Bronchial epithelial cell (primary cell): Measurements from ENCODE around the gene MME. TPM values are rescaled to one million over a fixed set of nuclear protein-coding genes. Genes with fewer than 3 reads are reported as not detected.

ENCODE experiments used
- DNase-seq: peaks from one replicate; pipeline ENCODE4 v3.0.0-alpha.2; 2010; ENCODE audit warnings: low read depth
- FAIRE-seq: peaks from 2 replicates; lab custom pipeline; 2011; peaks lifted over from hg19 to GRCh38; lab: Jason Lieb, UNC
- H3K27me3 ChIP-seq: 2 replicates; pipeline ENCODE4 v1.5.1; 2011; ENCODE audit warnings: low read length; ENCODE audit not compliant: control insufficient read depth, insufficient read depth
- H3K36me3 ChIP-seq: 2 replicates; pipeline ENCODE4 v1.5.1; 2011; ENCODE audit warnings: low read length; ENCODE audit not compliant: control insufficient read depth, insufficient read depth
- H3K4me3 ChIP-seq: 2 replicates; pipeline ENCODE4 v1.5.1; 2011; ENCODE audit warnings: mild to moderate bottlenecking, low read depth, low read length, control low read depth
- CTCF ChIP-seq: IDR thresholded peaks from 2 replicates; pipeline ENCODE4 v1.5.1; 2011; ENCODE audit warnings: mild to moderate bottlenecking, moderate library complexity, low read length, control low read depth, inconsistent platforms; ENCODE audit not compliant: insufficient read depth, severe bottlenecking
- total RNA-seq: library from RNA; depleted of rRNA; stranded (reverse); fragments of >200 nt; gene quantifications from 2 replicates; pipeline ENCODE4 v1.2.1, GENCODE V29; 2014

MME gene
- total RNA-seq, 1 donor from 2014 or later, result 25.3 TPM

DNA sequence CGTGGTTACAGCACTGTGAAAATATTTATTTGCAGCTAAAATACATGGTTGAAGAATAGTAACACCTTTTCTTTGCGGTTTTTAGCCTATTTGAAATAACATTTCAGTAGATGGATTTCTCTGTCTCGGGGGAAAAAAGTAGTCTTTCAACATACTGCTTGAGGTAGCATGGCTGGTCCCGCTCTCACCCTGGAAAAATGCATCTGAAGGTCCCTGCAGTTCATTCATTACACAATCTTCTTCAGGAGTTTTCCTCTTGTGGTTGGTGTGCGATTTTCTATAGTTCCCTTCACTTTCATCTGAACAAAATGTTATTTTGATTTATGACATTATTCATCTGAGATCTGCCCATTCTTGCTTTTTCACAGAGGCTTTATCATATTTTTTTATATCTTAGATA, 137.5 kb downstream of the MME start:
- Histone ChIP-seq H3K4me3 (no peak overlapping the region), H3K27me3 (no peaks in the 10 kb centered on the region), H3K36me3 (no peaks in the 10 kb centered on the region)
- no peak for TF ChIP-seq CTCF
- DNase-seq (peak; percentile 7), FAIRE-seq (no peak)

DNA sequence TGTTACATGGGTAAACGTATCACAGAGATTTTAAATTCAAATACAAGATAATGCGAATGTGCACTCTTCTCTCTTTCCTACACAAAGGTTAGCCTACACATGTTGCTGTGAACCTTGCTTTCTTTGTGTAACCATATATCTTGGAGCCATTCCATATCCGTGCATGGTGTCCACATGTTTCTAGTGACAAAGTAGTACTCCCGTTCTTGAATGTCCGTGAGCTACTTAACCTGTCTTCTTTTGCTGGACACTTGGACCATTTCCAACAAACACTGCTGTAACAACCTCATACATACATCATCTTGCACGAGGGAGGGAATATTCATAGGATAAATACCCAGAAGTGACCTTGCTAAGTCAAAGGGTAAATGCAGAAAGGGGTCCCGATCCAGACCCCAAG, 138.3 kb downstream of the MME start:
- Histone ChIP-seq H3K27me3 (no peaks in the 10 kb centered on the region), H3K36me3 (no peaks in the 10 kb centered on the region), H3K4me3 (no peak overlapping the region)
- no peak for TF ChIP-seq CTCF
- DNase-seq, result no peak
- FAIRE-seq, result no peak

- H3K27me3 ChIP-seq, result no peaks in the 10 kb centered on the region
- H3K36me3 ChIP-seq, result no peaks in the 10 kb centered on the region
- FAIRE-seq, result no peak
- no peak overlapping the region for H3K4me3 ChIP-seq
- DNase-seq, result peak; percentile 25
- TF ChIP-seq CTCF, result no peak
These were observed 139.0 kb downstream of the MME start for GRCh38 chr3:155219106-155219505.

- FAIRE-seq (no peak), DNase-seq (no peak)
- Histone ChIP-seq H3K36me3 (no peaks in the 10 kb centered on the region), H3K4me3 (no peak overlapping the region), H3K27me3 (no peaks in the 10 kb centered on the region)
- TF ChIP-seq CTCF, result no peak
These were observed 145.3 kb downstream of the MME start for GRCh38 chr3:155225417-155225816.

DNA sequence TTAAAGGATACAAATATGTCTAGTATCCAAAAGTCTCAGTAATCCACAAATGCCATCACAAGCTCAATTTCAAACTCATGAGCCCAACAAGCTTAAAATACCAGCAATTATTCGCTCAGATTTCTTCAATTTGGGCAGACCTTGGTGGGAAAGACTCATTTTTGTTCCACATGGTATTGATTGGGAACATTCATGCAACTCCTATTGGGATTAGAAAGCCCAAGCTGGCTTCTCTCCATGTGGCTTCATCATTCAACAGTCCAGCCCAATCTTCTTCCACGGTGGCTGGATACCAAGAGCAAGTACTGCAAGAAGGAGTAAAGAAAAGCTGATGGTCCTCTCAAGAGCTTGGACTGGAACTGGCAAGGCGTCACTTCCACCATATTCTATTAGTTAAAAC, 147.0 kb downstream of the MME start:
- TF ChIP-seq CTCF, result no peak
- no peak for FAIRE-seq
- DNase-seq, result no peak

DNA sequence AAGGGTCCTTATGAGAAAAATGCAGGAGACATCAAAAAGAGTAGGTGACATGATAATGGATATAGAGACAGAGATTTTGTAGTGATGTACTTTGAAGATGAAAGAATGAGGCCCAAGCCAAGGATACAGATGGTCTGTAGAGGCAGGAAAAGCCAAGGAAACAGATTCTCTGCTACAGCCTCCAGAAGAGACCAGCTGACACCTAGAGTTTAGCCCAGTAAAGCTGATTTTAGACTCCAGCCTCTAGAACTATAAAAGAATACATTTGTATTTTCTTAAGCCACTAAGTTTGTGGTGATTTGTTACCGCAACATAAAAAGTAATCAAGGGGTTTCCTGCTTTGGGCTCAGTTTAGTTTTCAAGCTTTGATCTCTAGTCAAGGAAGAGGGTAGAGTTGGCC, 148.6 kb downstream of the MME start:
- no peaks in the 10 kb centered on the region for H3K36me3 ChIP-seq
- no peak for DNase-seq
- H3K4me3 ChIP-seq, result no peak overlapping the region
- no peak for TF ChIP-seq CTCF
- FAIRE-seq, result no peak
- no peaks in the 10 kb centered on the region for H3K27me3 ChIP-seq

More for the DNA sequence above, 147.0 kb downstream of the MME start:
- Histone ChIP-seq H3K27me3 (no peaks in the 10 kb centered on the region), H3K4me3 (no peak overlapping the region), H3K36me3 (no peaks in the 10 kb centered on the region)
